ENCODE measurements around the gene HS6ST3. TPM values are rescaled to one million over a fixed set of nuclear protein-coding genes. Genes with fewer than 3 reads are reported as not detected.

Gene HS6ST3
- total RNA-seq, 4 donors from 2014 or later, result 0.04 to 0.59 (median 0.57) TPM; not detected in 1

GRCh38 chr13:96783511-96783910 lies 693.6 kb downstream of the HS6ST3 start:
- WGBS, 2 donors, result 76 to 79% methylated on average over 3 of the region's 3 CpGs
- intact Hi-C loops (cut with DNase I), result no loop called here

GRCh38 chr13:96785986-96786385 lies 696.1 kb downstream of the HS6ST3 start:
- no peaks in the 10 kb centered on the region for H3K27me3 ChIP-seq
- no peaks in the 10 kb centered on the region for H3K36me3 ChIP-seq
- no peak overlapping the region for H3K4me3 ChIP-seq
- H3K27ac ChIP-seq, result no peak overlapping the region
- TF ChIP-seq POLR2A (IDR thresholded peaks at IDR 0.05), result no peak
- TF ChIP-seq, protein P1, sequence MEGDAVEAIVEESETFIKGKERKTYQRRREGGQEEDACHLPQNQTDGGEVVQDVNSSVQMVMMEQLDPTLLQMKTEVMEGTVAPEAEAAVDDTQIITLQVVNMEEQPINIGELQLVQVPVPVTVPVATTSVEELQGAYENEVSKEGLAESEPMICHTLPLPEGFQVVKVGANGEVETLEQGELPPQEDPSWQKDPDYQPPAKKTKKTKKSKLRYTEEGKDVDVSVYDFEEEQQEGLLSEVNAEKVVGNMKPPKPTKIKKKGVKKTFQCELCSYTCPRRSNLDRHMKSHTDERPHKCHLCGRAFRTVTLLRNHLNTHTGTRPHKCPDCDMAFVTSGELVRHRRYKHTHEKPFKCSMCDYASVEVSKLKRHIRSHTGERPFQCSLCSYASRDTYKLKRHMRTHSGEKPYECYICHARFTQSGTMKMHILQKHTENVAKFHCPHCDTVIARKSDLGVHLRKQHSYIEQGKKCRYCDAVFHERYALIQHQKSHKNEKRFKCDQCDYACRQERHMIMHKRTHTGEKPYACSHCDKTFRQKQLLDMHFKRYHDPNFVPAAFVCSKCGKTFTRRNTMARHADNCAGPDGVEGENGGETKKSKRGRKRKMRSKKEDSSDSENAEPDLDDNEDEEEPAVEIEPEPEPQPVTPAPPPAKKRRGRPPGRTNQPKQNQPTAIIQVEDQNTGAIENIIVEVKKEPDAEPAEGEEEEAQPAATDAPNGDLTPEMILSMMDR (IDR thresholded peaks at IDR 0.05), result no peak
- no peak for DNase-seq
- WGBS, 2 donors, result 93% methylated on average over 3 of the region's 3 CpGs
- intact Hi-C loops (cut with DNase I), result no loop called here
- H3K4me1 ChIP-seq, result peaks cover 0 to 8% (median 0%) of the 10 kb centered on the region in 3 donors
- H3K9me3 ChIP-seq, result no peaks in the 10 kb centered on the region

More at GRCh38 chr13:96783511-96783910, 693.6 kb downstream of the HS6ST3 start:
- Histone ChIP-seq H3K27me3 (no peaks in the 10 kb centered on the region), H3K36me3 (no peaks in the 10 kb centered on the region), H3K27ac (peak overlapping the region in 1 of 4 donors; percentile 9), H3K9me3 (no peaks in the 10 kb centered on the region), H3K4me3 (no peak overlapping the region), H3K4me1 (peaks cover 0 to 8% (median 0%) of the 10 kb centered on the region in 3 donors)
- no peak for TF ChIP-seq POLR2A (IDR thresholded peaks at IDR 0.05)
- TF ChIP-seq, protein P1 (IDR thresholded peaks at IDR 0.05), result no peak
- DNase-seq, result no peak

DNA sequence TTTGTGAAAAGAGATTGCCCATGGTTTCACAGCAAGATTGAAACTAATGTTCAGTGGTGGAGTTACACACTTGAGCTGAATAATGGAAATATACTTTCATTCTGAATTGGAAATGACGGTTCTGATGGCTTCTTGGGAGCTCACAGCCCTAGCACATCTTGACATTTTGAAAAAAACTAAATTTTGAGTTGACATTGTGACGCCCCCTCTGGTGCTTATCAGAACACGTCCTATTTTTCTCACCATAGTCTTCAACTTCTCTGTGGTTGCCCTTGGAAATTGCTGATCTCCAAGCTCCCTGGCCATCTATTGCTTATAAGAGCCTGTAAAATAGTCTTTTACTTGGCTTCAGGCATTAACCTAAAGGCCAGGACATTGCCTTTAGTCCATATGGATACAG lies 702.3 kb downstream of the HS6ST3 start:
- Histone ChIP-seq H3K4me1 (no peaks in the 10 kb centered on the region), H3K4me3 (no peak overlapping the region), H3K36me3 (no peaks in the 10 kb centered on the region), H3K9me3 (no peaks in the 10 kb centered on the region), H3K27ac (no peak overlapping the region), H3K27me3 (no peaks in the 10 kb centered on the region)
- TF ChIP-seq, protein P1 (IDR thresholded peaks at IDR 0.05), result no peak
- no peak for TF ChIP-seq POLR2A (IDR thresholded peaks at IDR 0.05)
- no peak for DNase-seq
- intact Hi-C loops (cut with DNase I), result no loop called here
- 55 to 69% methylated on average over 3 of the region's 3 CpGs for WGBS, 2 donors

GRCh38 chr13:96792736-96793403 lies 703.0 kb downstream of the HS6ST3 start:
- TF ChIP-seq, protein P1 (IDR thresholded peaks at IDR 0.05), result no peak
- no peak for TF ChIP-seq POLR2A (IDR thresholded peaks at IDR 0.05)
- Histone ChIP-seq H3K4me1 (no peaks in the 10 kb centered on the region), H3K36me3 (no peaks in the 10 kb centered on the region), H3K27me3 (no peaks in the 10 kb centered on the region), H3K4me3 (no peak overlapping the region), H3K27ac (no peak overlapping the region), H3K9me3 (no peaks in the 10 kb centered on the region)
- intact Hi-C loops (cut with DNase I), result no loop called here
- WGBS, 2 donors, result 63 to 77% methylated on average over 8 of the region's 8 CpGs
- DNase-seq, result no peak

GRCh38 chr13:96793404-96793755 lies 703.5 kb downstream of the HS6ST3 start:
- no peaks in the 10 kb centered on the region for H3K27me3 ChIP-seq
- no peak for TF ChIP-seq POLR2A (IDR thresholded peaks at IDR 0.05)
- TF ChIP-seq, protein P1 (IDR thresholded peaks at IDR 0.05), result no peak
- no peaks in the 10 kb centered on the region for H3K9me3 ChIP-seq
- no peak for DNase-seq
- intact Hi-C loops (cut with DNase I), result no loop called here
- no peaks in the 10 kb centered on the region for H3K36me3 ChIP-seq
- H3K27ac ChIP-seq, result no peak overlapping the region
- WGBS, 2 donors, result 56 to 67% methylated on average over 4 of the region's 4 CpGs
- no peak overlapping the region for H3K4me3 ChIP-seq
- H3K4me1 ChIP-seq, result no peaks in the 10 kb centered on the region
